AG04450 (cell line): ENCODE data around the gene L3MBTL1. TPM values are rescaled to one million over a fixed set of nuclear protein-coding genes. Genes with fewer than 3 reads are reported as not detected.

Source experiments
- CTCF ChIA-PET: fragments of 300-600, 350-600 bp; formaldehyde crosslinking; extraction: SDS; loops from one replicate; lab custom pipeline; 2022; ENCODE audit warnings: antibody characterized with exemption, inconsistent platforms; lab: Charles Lee
- POLR2A ChIA-PET: fragments of 350-600 bp; formaldehyde crosslinking; extraction: SDS; loops from one replicate; lab custom pipeline; 2021; ENCODE audit warnings: antibody characterized with exemption, inconsistent platforms; lab: Yijun Ruan, JAX
- DNase-seq: peaks from one replicate; pipeline ENCODE4 v3.0.0-alpha.2; 2011; ENCODE audit warnings: low read depth, low spot score
- H3K27ac ChIP-seq: one replicate; pipeline ENCODE4 v1.5.1; 2012; ENCODE audit warnings: low read depth, low read length, control low read depth
- H3K27me3 ChIP-seq: one replicate; pipeline ENCODE4 v1.6.0; 2012; ENCODE audit warnings: low read length; ENCODE audit not compliant: control insufficient read depth, insufficient read depth
- H3K4me3 ChIP-seq: 2 replicates; pipeline ENCODE4 v1.5.1; 2011; ENCODE audit warnings: mild to moderate bottlenecking, low read depth, low read length, control low read depth
- H3K9me3 ChIP-seq: 2 replicates; pipeline ENCODE4 v1.5.1; 2012; ENCODE audit warnings: low read length; ENCODE audit not compliant: control insufficient read depth, insufficient read depth
- CTCF ChIP-seq: IDR thresholded peaks from 2 replicates; pipeline ENCODE4 v1.5.1; 2011; ENCODE audit warnings: low read depth, low read length, control low read depth, inconsistent platforms
- polyA plus RNA-seq: library from polyadenylated mRNA; depleted of rRNA; stranded (reverse); fragments of >200 nt; gene quantifications from 2 replicates; pipeline ENCODE4 v1.2.3, GENCODE V29; 2011

The L3MBTL1 gene
- polyA plus RNA-seq, 1 experiment, result 3.0 TPM

GRCh38 chr20:43564993-43565757 is 57.7 kb downstream of the L3MBTL1 start:
- ChIA-PET CTCF (no interaction called here), POLR2A (no interaction called here)
- TF ChIP-seq CTCF, result no peak
- H3K27me3 ChIP-seq, result peaks cover 2% of the 10 kb centered on the region
- no peak for DNase-seq
- H3K4me3 ChIP-seq, result no peak overlapping the region
- no peaks in the 10 kb centered on the region for H3K9me3 ChIP-seq
- no peak overlapping the region for H3K27ac ChIP-seq

GRCh38 chr20:43565758-43566104 is 58.2 kb downstream of the L3MBTL1 start:
- no peaks in the 10 kb centered on the region for H3K9me3 ChIP-seq
- H3K27me3 ChIP-seq, result peaks cover 2% of the 10 kb centered on the region
- TF ChIP-seq CTCF, result no peak
- no peak overlapping the region for H3K4me3 ChIP-seq
- POLR2A ChIA-PET, result no interaction called here
- DNase-seq, result no peak
- CTCF ChIA-PET, result no interaction called here
- no peak overlapping the region for H3K27ac ChIP-seq

GRCh38 chr20:43567477-43567876 is 60.0 kb downstream of the L3MBTL1 start:
- Histone ChIP-seq H3K9me3 (no peaks in the 10 kb centered on the region), H3K27me3 (peaks cover 2% of the 10 kb centered on the region), H3K27ac (no peak overlapping the region), H3K4me3 (no peak overlapping the region)
- no peak for DNase-seq
- ChIA-PET CTCF (no interaction called here), POLR2A (no interaction called here)
- TF ChIP-seq CTCF, result no peak

GRCh38 chr20:43568706-43569105 is 61.2 kb downstream of the L3MBTL1 start:
- TF ChIP-seq CTCF, result no peak
- Histone ChIP-seq H3K9me3 (no peaks in the 10 kb centered on the region), H3K4me3 (no peak overlapping the region), H3K27me3 (peaks cover 4% of the 10 kb centered on the region), H3K27ac (no peak overlapping the region)
- ChIA-PET POLR2A (interaction anchor here (1.4 kb wide), 1 partner anchor 22 kb away, joined by 3 read pairs; the partner anchor contains the start of gene IFT52), CTCF (no interaction called here)
- no peak for DNase-seq

- ChIA-PET CTCF (no interaction called here), POLR2A (interaction anchor here (1.4 kb wide), 1 partner anchor 21 kb away, joined by 3 read pairs; the partner anchor contains the start of gene IFT52)
- TF ChIP-seq CTCF, result no peak
Measured at GRCh38 chr20:43569282-43569681, 61.8 kb downstream of the L3MBTL1 start.

More at GRCh38 chr20:43569282-43569681, 61.8 kb downstream of the L3MBTL1 start:
- Histone ChIP-seq H3K4me3 (no peak overlapping the region), H3K9me3 (no peaks in the 10 kb centered on the region), H3K27me3 (peaks cover 4% of the 10 kb centered on the region), H3K27ac (no peak overlapping the region)
- DNase-seq, result no peak
